GM18870 (cell line): ENCODE results near the gene RTL1.
A peak's percentile ranks its signal among the peaks of the same experiment; 100 is the strongest.

Source experiments
- ATAC-seq: cut with Tn5 transposase; IDR thresholded peaks from one replicate; pipeline ENCODE4 v1.9.1; 2021; ENCODE audit warnings: moderate library complexity; ENCODE audit not compliant: unreplicated experiment

The RTL1 gene

GRCh38 chr14:100854435-100854834 lies 49.1 kb downstream of the RTL1 start:
- ATAC-seq: no peak

DNA sequence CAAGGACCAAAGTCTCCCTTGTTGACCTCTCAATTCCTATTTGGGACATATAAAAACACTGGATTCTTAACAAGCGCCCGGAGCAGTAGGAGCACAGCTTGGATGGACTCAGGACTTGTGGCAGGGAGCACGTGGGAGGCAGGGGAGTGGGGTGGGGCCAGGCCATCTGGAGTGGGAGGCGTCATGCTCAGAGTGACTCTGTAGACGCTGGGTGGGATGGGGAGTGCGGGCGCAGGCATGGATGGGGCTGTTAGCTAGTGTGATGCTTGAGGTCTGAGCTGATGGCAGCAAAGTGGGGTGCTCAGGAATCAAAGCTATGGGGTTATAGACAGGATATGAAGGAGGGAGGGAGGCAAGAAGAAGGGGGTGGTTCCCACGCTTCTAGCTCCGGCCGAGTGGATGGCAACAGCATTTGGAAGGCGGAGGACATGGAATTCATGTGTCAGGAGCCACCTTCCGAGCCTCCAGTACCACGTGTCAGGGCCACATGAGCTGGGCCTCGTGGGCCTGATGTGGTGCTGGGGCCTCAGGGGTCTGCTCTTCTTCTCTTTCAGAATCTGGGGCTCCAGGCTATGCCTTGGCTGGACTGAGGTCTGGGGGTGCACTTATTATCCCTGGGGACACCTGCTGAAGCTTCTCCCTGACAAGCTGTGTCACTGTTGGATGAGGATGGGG lies 51.4 kb downstream of the RTL1 start:
- no peak for ATAC-seq

GRCh38 chr14:100851586-100851916 lies 52.0 kb downstream of the RTL1 start:
- no peak for ATAC-seq

DNA sequence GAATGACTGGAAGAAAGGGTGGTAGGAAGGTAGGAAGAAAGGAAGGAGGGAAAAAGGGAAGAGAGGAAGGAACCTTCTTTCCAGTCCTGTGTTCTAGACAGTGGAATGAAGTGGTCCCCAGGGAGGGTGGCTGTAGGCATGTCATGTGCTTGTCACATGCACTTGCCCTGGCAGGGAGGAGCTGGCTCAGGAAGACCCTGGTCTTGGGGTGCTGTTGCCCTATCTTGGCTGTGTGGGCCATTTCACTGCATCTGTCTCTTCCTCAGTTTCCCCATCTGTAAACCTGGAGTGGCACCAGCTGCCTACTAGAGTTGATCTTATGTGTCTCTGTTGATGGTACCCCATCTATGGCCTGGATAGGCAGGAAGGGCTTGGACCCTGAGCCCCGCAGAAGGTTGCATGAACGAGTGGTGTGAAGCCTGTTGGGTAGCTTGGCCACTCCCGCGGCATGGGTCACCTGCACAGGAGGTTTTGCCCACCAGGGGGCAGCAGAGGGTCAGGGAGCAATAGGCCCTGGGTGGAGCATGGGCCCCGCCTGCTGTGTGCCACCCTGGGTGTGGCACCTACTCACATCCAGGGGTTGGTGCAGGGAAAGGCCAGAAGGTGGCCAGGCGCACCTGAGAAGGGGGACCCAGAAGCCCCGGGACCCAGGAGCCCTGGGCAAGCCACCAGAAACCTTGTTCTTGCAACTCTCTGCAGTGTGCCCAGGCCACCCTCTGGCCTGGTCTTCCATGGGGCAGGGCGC lies 52.5 kb downstream of the RTL1 start:
- peak; percentile 65 for ATAC-seq

DNA sequence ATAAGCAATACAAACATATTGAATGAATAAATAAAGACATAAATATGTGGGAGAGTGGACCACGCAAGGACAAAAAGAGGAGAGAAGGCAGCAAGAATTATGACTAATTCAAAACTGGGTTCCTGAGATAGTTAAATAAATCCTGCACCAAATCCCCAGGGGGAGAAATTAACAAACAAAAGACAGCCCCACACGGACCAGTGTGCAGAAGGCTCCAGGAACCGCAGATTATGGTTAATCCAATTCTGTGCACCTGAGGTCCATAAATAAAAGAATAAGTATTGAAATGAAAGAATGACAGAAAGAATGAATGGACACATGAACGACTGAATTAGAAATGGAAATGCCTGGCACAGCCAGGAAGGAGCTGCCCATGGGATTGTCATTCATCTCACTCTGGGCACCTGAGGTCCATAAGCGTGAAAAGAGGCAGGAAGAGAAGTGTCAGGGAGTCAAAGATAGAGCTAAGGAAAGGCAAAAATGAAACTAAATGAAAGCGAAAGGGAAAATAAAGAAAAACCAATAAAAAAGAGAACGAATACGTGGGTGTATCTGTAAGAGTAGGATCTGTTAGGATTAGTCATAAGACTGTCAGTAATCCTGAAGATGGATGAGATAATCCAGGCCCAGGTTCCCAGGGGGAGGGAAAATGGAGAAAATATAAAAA lies 54.3 kb downstream of the RTL1 start:
- ATAC-seq: no peak

DNA sequence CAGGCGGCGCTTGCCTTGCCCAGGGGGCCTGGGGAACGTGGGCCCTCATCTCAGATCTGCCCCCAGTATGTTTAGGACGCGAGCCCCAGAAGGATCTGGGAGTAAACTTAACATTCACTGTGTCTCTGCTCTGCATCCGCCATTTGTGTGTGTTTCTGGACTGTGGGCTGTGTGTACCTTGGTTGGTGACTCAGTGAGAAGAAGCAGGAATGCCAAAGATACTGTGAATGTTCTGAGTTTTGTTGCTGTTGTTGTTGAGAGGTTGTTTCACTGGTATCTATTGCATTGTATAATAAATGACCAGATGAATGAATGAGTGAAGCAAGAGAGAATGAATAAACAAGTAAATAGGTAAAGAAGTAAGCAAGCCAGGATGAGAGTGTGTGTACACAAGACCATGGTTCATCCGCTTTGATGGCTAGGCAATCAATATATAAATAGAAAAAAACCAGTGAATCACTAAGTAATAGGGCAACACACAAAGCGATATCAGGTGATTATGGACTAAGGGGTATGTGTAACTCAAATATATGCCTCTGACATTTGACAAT lies 57.1 kb downstream of the RTL1 start:
- ATAC-seq: no peak

DNA sequence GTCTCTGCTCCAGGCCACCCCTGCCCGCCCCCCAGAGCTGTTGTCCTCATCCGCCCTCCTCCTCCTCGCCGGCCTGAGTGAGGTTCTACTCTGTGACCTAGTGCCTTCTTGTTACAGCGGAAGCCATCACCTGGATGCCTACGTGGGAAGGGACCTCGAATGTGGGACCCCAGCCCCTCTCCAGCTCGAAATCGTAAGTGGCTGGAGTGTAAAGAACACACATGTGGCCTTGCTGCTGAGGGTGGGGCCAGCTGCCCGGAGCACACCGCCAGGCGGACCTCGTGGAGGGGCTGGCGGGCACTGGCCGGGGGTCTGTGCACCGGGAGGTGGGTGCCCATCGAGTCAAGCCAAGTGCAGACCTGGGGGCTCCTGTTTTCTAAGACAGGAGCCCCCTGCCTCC lies 58.2 kb downstream of the RTL1 start:
- ATAC-seq: no peak

GRCh38 chr14:100844846-100845245 lies 58.7 kb downstream of the RTL1 start:
- no peak for ATAC-seq

GRCh38 chr14:100844421-100844820 lies 59.1 kb downstream of the RTL1 start:
- ATAC-seq: no peak

GRCh38 chr14:100844082-100844408 lies 59.5 kb downstream of the RTL1 start:
- no peak for ATAC-seq

DNA sequence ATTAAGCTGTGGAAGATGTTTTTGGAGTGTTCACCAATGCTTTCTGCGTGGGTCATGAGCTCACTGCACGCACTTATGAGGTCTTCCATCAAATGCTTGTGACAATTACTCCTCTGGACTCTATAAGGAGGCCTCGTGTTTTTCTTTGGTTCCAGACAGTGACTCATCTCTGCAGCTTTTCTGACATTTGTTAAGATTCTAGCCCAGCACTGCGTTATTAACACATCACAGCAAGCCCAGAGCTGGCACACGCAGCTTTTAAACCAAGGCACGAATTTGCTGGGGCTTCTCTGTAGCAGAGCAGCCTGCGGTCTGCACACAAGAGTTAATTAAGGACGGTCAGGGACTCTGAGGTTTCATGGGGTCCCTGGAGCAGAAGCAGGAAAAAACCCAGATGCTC lies 60.7 kb downstream of the RTL1 start:
- no peak for ATAC-seq

GRCh38 chr14:100841761-100842403 lies 61.6 kb downstream of the RTL1 start:
- ATAC-seq: no peak

GRCh38 chr14:100841066-100841760 lies 62.3 kb downstream of the RTL1 start:
- no peak for ATAC-seq

DNA sequence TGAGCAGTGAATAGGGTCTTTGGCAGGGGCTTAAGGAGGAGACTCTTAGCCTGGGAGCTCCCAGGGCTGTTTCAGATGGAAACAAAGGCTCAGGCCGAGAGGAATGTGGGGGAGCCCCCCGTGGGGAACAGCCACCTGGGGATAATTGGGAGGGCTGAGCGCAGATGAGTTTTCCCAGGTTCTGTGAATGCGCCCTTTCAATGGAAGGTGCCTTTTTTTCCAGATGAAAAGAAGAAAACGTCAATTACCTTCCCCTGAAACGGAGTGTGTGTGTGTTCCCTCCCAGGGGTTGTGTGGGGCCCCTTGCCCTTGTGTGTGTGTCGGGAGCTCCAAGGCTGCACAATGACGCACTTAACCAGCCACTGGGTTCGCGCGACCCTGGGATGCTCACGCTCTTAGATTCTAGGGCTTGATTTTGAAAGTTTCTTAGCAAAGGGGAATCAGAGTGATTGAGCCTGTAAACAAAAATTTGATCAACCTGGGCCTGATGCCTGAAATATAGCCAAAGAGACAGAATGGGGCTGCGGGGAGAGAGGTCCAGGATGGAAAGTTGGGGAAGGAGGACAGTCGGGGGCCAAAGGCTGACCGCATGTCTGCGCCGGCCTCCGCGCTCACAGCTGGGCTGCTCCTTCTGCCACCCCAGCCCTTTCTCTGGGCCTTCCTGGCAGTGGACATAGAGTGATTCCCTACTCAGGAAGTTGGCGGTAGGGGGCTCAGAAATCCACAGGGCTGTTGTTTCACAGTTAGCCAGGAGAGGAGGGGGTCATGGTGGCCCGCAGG lies 63.0 kb downstream of the RTL1 start:
- ATAC-seq: no peak

- ATAC-seq: no peak
Observed at GRCh38 chr14:100839681-100840111, 63.8 kb downstream of the RTL1 start.

- no peak for ATAC-seq
Observed at GRCh38 chr14:100839315-100839585, 64.3 kb downstream of the RTL1 start.

DNA sequence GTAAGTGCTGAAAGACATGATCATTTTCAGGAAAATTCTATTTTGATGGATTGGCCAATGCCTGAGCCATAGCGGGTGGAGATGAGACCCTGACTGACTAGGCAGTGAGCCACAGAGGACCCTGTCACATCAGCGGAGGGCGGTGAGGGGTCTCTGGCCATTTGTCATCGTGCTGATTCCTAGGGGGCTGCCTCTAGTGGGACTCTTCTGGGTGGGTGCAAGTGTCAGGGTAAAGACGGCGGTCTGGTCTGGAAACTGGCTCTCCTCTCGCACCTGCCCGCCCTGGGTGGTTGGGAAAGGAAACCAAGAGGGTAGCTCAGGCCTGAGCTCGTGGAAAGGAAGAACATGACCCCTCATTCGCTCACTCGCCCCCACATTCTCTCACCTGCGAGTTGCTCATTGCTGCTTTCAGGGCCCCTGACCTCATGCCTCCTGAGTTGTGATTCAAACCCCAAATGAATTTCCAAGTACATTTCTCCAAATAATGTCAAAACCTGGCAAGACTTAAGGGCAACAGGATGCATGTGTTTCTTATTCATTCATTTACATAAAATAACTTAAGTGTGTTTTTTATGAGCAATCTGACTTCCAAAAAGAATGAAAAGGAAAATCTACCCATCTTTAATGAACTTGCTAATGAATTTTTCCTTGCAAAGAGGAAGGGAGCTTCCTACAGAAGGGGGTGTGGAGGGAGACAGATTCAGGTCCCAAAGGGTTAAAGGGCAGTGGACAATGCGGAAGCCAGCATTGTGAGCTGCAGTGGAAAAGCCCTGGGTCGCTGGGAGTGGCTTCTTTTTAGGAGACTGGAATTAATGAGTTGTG lies 64.8 kb downstream of the RTL1 start:
- ATAC-seq: no peak

GRCh38 chr14:100837805-100838350 lies 65.6 kb downstream of the RTL1 start:
- ATAC-seq: no peak
